Progenitor cell of endocrine pancreas (in vitro differentiated cells): ENCODE data around the gene GALK2. TPM values are rescaled to one million over a fixed set of nuclear protein-coding genes. Genes with fewer than 3 reads are reported as not detected.
A peak's percentile ranks its signal among the peaks of the same experiment; 100 is the strongest.

Source experiments
- DNase-seq: peaks from one replicate; pipeline ENCODE4 v3.0.0; 2021; ENCODE audit warnings: low spot score; ENCODE audit not compliant: unreplicated experiment
- H3K27ac Mint-ChIP-seq: 2 replicates; pipeline ENCODE4 v1.8.0; 2021; ENCODE audit warnings: mild to moderate bottlenecking, moderate library complexity, mixed read lengths
- H3K27me3 Mint-ChIP-seq: 2 replicates; pipeline ENCODE4 v1.8.0; 2021; ENCODE audit warnings: mixed read lengths
- H3K36me3 Mint-ChIP-seq: 2 replicates; pipeline ENCODE4 v1.8.0; 2022; ENCODE audit warnings: mixed read lengths; ENCODE audit not compliant: insufficient read depth
- H3K4me1 Mint-ChIP-seq: 2 replicates; pipeline ENCODE4 v1.8.0; 2021; ENCODE audit warnings: low read depth, mixed read lengths
- H3K4me3 Mint-ChIP-seq: 2 replicates; pipeline ENCODE4 v1.8.0; 2021; ENCODE audit warnings: low read depth, mild to moderate bottlenecking, moderate library complexity, mixed read lengths
- H3K9me3 Mint-ChIP-seq: 2 replicates; pipeline ENCODE4 v1.8.0; 2021; ENCODE audit warnings: low read depth, mixed read lengths
- CTCF ChIP-seq: fragments of 200-600 bp; sonication (generic); IDR thresholded peaks from one replicate; pipeline ENCODE4 v1.5.0; 2021; ENCODE audit warnings: antibody characterized with exemption, mild to moderate bottlenecking; ENCODE audit not compliant: unreplicated experiment
- total RNA-seq: library from RNA; stranded (reverse); gene quantifications from 2 replicates; pipeline ENCODE4 v1.2.1, GENCODE V29; 2021

GALK2 gene
- total RNA-seq, 1 donor from 2014 or later: 21.1 TPM

GRCh38 chr15:49145651-49146609, 24.1 kb upstream of the GALK2 start:
- Mint-ChIP-seq H3K4me3 (no peak overlapping the region), H3K36me3 (peaks cover 10% of the 10 kb centered on the region), H3K27ac (peak overlapping the region; percentile 50), H3K4me1 (no peaks in the 10 kb centered on the region), H3K9me3 (no peaks in the 10 kb centered on the region), H3K27me3 (no peaks in the 10 kb centered on the region)
- peak; percentile 77 for TF ChIP-seq CTCF
- DNase-seq: no peak

- peak overlapping the region; percentile 11 for H3K27ac Mint-ChIP-seq
- no peak for TF ChIP-seq CTCF
- DNase-seq: no peak
- peaks cover 4% of the 10 kb centered on the region for H3K36me3 Mint-ChIP-seq
- H3K9me3 Mint-ChIP-seq: no peaks in the 10 kb centered on the region
- H3K4me1 Mint-ChIP-seq: no peaks in the 10 kb centered on the region
- no peak overlapping the region for H3K4me3 Mint-ChIP-seq
- no peaks in the 10 kb centered on the region for H3K27me3 Mint-ChIP-seq
These were observed 21.7 kb upstream of the GALK2 start for GRCh38 chr15:49148298-49148697.

- DNase-seq: no peak
- Mint-ChIP-seq H3K27me3 (no peaks in the 10 kb centered on the region), H3K4me3 (no peak overlapping the region), H3K36me3 (peaks cover 2% of the 10 kb centered on the region), H3K9me3 (no peaks in the 10 kb centered on the region), H3K27ac (peak overlapping the region; percentile 11), H3K4me1 (peaks cover 2% of the 10 kb centered on the region)
- no peak for TF ChIP-seq CTCF
These were observed 21.3 kb upstream of the GALK2 start for GRCh38 chr15:49148727-49149126.

GRCh38 chr15:49151831-49152230, 18.2 kb upstream of the GALK2 start:
- no peak for DNase-seq
- H3K9me3 Mint-ChIP-seq: no peaks in the 10 kb centered on the region
- H3K27ac Mint-ChIP-seq: no peak overlapping the region
- no peak overlapping the region for H3K4me3 Mint-ChIP-seq
- H3K36me3 Mint-ChIP-seq: peaks cover 1% of the 10 kb centered on the region
- no peaks in the 10 kb centered on the region for H3K27me3 Mint-ChIP-seq
- no peak for TF ChIP-seq CTCF
- H3K4me1 Mint-ChIP-seq: peaks cover 18% of the 10 kb centered on the region

GRCh38 chr15:49152552-49153312, 17.3 kb upstream of the GALK2 start:
- DNase-seq: no peak
- Mint-ChIP-seq H3K4me1 (peaks cover 18% of the 10 kb centered on the region), H3K4me3 (no peak overlapping the region), H3K27me3 (no peaks in the 10 kb centered on the region), H3K36me3 (peaks cover 1% of the 10 kb centered on the region), H3K9me3 (no peaks in the 10 kb centered on the region), H3K27ac (no peak overlapping the region)
- no peak for TF ChIP-seq CTCF
